HepG2 (cell line): Measurements from ENCODE around the gene ANKRD37. TPM values are rescaled to one million over a fixed set of nuclear protein-coding genes. Genes with fewer than 3 reads are reported as not detected.

Experiments used
- CBX5 ChIP-seq: sonication (generic); formaldehyde crosslinking; IDR thresholded peaks from 2 replicates; pipeline ENCODE4 v1.4.0; 2020; ENCODE audit warnings: missing genetic modification reagents, borderline replicate concordance
- DBP ChIP-seq: sonication (generic); formaldehyde crosslinking; IDR thresholded peaks from 2 replicates; pipeline ENCODE4 v1.4.0; 2020; ENCODE audit warnings: missing genetic modification reagents; ENCODE audit errors: not compliant biosample characterization
- HDAC6 ChIP-seq: fragments of 200-600 bp; sonication (generic); IDR thresholded peaks from 2 replicates; pipeline ENCODE4 v1.7.0; 2017; ENCODE audit warnings: mild to moderate bottlenecking, antibody characterized with exemption, low read length, low read depth
- NR2F6 ChIP-seq, 2 experiments: IDR thresholded peaks; 2 replicates each; pipeline ENCODE4 v1.6.1; 2016; ENCODE audit warnings: antibody characterized with exemption in 1 of 2, mild to moderate bottlenecking in 1 of 2
- POLR2AphosphoS5 ChIP-seq: IDR thresholded peaks from 2 replicates; pipeline ENCODE4 v1.6.1; 2012; ENCODE audit warnings: low read depth, low read length
- RAD51 ChIP-seq: fragments of 450-650 bp; IDR thresholded peaks from 2 replicates; pipeline ENCODE4 v1.6.1; 2016; ENCODE audit warnings: borderline replicate concordance
- REXO4 ChIP-seq: sonication (generic); formaldehyde crosslinking; IDR thresholded peaks from 2 replicates; pipeline ENCODE4 v1.8.0; 2022; ENCODE audit warnings: missing genetic modification reagents, mild to moderate bottlenecking, borderline replicate concordance
- SNRNP70 ChIP-seq: fragments of 200-400 bp; formaldehyde crosslinking; IDR thresholded peaks from 2 replicates; pipeline ENCODE4 v1.6.1; 2017; ENCODE audit warnings: mild to moderate bottlenecking, low read depth, low read length, moderate library complexity
- TBP ChIP-seq: sonication (generic); formaldehyde crosslinking; IDR thresholded peaks from 2 replicates; pipeline ENCODE4 v1.5.0; 2020; ENCODE audit warnings: missing genetic modification reagents
- ZBTB3 ChIP-seq: sonication (generic); formaldehyde crosslinking; IDR thresholded peaks from 2 replicates; pipeline ENCODE4 v1.4.0; 2020; ENCODE audit warnings: low read depth, mild to moderate bottlenecking, moderate library complexity, missing genetic modification reagents, borderline replicate concordance
- ZFP1 ChIP-seq: IDR thresholded peaks from 2 replicates; pipeline ENCODE4 v1.6.1; 2016
- ZFP91 ChIP-seq: sonication (generic); formaldehyde crosslinking; IDR thresholded peaks from 2 replicates; pipeline ENCODE4 v1.9.0; 2022; ENCODE audit warnings: missing genetic modification reagents, mild to moderate bottlenecking, borderline replicate concordance
- ZNF264 ChIP-seq: sonication (generic); formaldehyde crosslinking; IDR thresholded peaks from 2 replicates; pipeline ENCODE4 v1.4.0; 2020; ENCODE audit warnings: missing genetic modification reagents
- ZNF296 ChIP-seq: sonication (generic); formaldehyde crosslinking; conservative IDR thresholded peaks from 2 replicates; pipeline ENCODE4 v1.5.0; 2020; ENCODE audit warnings: mild to moderate bottlenecking, missing genetic modification reagents
- ZNF431 ChIP-seq: sonication (generic); formaldehyde crosslinking; IDR thresholded peaks from 2 replicates; pipeline ENCODE4 v1.9.0; 2022; ENCODE audit warnings: missing genetic modification reagents, low read depth, mild to moderate bottlenecking, borderline replicate concordance
- ZNF460 ChIP-seq: sonication (generic); formaldehyde crosslinking; IDR thresholded peaks from 2 replicates; pipeline ENCODE4 v1.5.1; 2020; ENCODE audit warnings: missing genetic modification reagents, mild to moderate bottlenecking, borderline replicate concordance
- ZNF512B ChIP-seq: sonication (generic); formaldehyde crosslinking; IDR thresholded peaks from 2 replicates; pipeline ENCODE4 v1.5.1; 2020; ENCODE audit warnings: missing genetic modification reagents, mild to moderate bottlenecking, borderline replicate concordance
- ZNF546 ChIP-seq: sonication (generic); formaldehyde crosslinking; conservative IDR thresholded peaks from 2 replicates; pipeline ENCODE4 v1.8.1; 2023; ENCODE audit warnings: mild to moderate bottlenecking, missing genetic modification reagents
- ZNF615 ChIP-seq: sonication (generic); formaldehyde crosslinking; IDR thresholded peaks from 2 replicates; pipeline ENCODE4 v1.5.0; 2020; ENCODE audit warnings: mild to moderate bottlenecking, missing genetic modification reagents, borderline replicate concordance
- ZNF619 ChIP-seq: sonication (generic); formaldehyde crosslinking; IDR thresholded peaks from 2 replicates; pipeline ENCODE4 v1.4.0; 2020; ENCODE audit warnings: mild to moderate bottlenecking, missing genetic modification reagents
- ZNF7 ChIP-seq: IDR thresholded peaks from 2 replicates; pipeline ENCODE4 v1.6.1; 2016; ENCODE audit warnings: missing biosample characterization, missing genetic modification reagents
- ZNF772 ChIP-seq: sonication (generic); formaldehyde crosslinking; IDR thresholded peaks from 2 replicates; pipeline ENCODE4 v1.5.0; 2020; ENCODE audit warnings: mild to moderate bottlenecking, missing genetic modification reagents
- ZSCAN21 ChIP-seq: sonication (generic); formaldehyde crosslinking; IDR thresholded peaks from 2 replicates; pipeline ENCODE4 v1.8.0; 2022; ENCODE audit warnings: mild to moderate bottlenecking, missing genetic modification reagents, moderate library complexity, borderline replicate concordance
- ZUFSP ChIP-seq: sonication (generic); formaldehyde crosslinking; IDR thresholded peaks from 2 replicates; pipeline ENCODE4 v1.9.0; 2021; ENCODE audit warnings: missing genetic modification reagents, mild to moderate bottlenecking, borderline replicate concordance
- polyA plus RNA-seq, 8 experiments: library from polyadenylated mRNA; depleted of rRNA in 3 of 8; stranded (reverse) in 7 of 8; unstranded in 1 of 8; fragments of >200 nt; fragmentation: Illumina TruSeq in 4 of 8; extraction: Trizol in 4 of 8; gene quantifications; 2 replicates each; pipeline versions ENCODE4 v1.2.1 to v1.2.3, GENCODE V29; 2011 to 2016; ENCODE audit warnings: low read depth in 4 of 8, missing spikeins in 1 of 8, mixed read lengths in 1 of 8; ENCODE audit not compliant: insufficient read depth in 1 of 8
- total RNA-seq, 5 experiments: library from RNA; depleted of rRNA; stranded (reverse); fragments of >200 nt; fragmentation: Illumina TruSeq; extraction: Trizol; gene quantifications; 2 replicates each; pipeline ENCODE4 v1.2.3, GENCODE V29; 2016; ENCODE audit warnings: low read depth in 1 of 5

Gene ANKRD37
- total and polyA plus RNA-seq, 2 of the 13 experiments (the other 11 are each of a cell fraction or from before 2014, with no cell fraction given) = 2.2 to 51.4 TPM

- TF ChIP-seq ZNF296 (CRISPR knock-in tag) = no peak
- TF ChIP-seq ZNF460 (CRISPR knock-in tag) = no peak; the same call in 1 of the 2 replicates
- peak; percentile 34; the same call in 1 of the 2 replicates for TF ChIP-seq ZFP91 (CRISPR knock-in tag)
- TF ChIP-seq CBX5 (CRISPR knock-in tag) = no peak
- TF ChIP-seq REXO4 (CRISPR knock-in tag) = no peak
- no peak for TF ChIP-seq ZUFSP (CRISPR knock-in tag)
- peak; percentile 43; the same call in 1 of the 2 replicates for TF ChIP-seq ZNF619 (CRISPR knock-in tag)
- no peak for TF ChIP-seq ZNF431
- TF ChIP-seq ZFP1 (CRISPR knock-in tag) = no peak
- no peak for TF ChIP-seq DBP (CRISPR knock-in tag)
- TF ChIP-seq ZNF546 = no peak
- TF ChIP-seq TBP (CRISPR knock-in tag) = no peak
- no peak for TF ChIP-seq ZNF7 (CRISPR knock-in tag)
- TF ChIP-seq ZNF615 = no peak; the same call in 1 of the 2 replicates
- no peak for TF ChIP-seq RAD51
- no peak for TF ChIP-seq SNRNP70
- no peak for TF ChIP-seq ZSCAN21 (CRISPR knock-in tag)
- 0 out of 2 replicates have a peak, but pooled peaks have one; percentile 54 for TF ChIP-seq ZNF512B (CRISPR knock-in tag)
- no peak for TF ChIP-seq HDAC6
- no peak for TF ChIP-seq ZBTB3 (CRISPR knock-in tag)
- no peak for TF ChIP-seq ZNF264 (CRISPR knock-in tag)
- no peak for TF ChIP-seq ZNF772 (CRISPR knock-in tag)
- peak; percentile 95 for TF ChIP-seq POLR2AphosphoS5
- TF ChIP-seq NR2F6 (IDR thresholded peaks at IDR 0.05) = no peak
- no peak for TF ChIP-seq NR2F6 (CRISPR knock-in tag; IDR thresholded peaks at IDR 0.05)
Measured at GRCh38 chr4:185396724-185397385, at the start of gene ANKRD37 (continued).
